ENCODE results near the gene CFAP221. TPM values are rescaled to one million over a fixed set of nuclear protein-coding genes. Genes with fewer than 3 reads are reported as not detected.
A peak's percentile ranks its signal among the peaks of the same experiment; 100 is the strongest.

CFAP221 gene
- total RNA-seq, 2 experiments from 2014 or later = not detected

- Mint-ChIP-seq H3K27ac (no peak overlapping the region), H3K4me1 (no peaks in the 10 kb centered on the region), H3K4me3 (no peak overlapping the region), H3K36me3 (no peaks in the 10 kb centered on the region), H3K27me3 (peaks cover 39% of the 10 kb centered on the region), H3K9me3 (ENCODE audit: low read depth) (no peaks in the 10 kb centered on the region)
- CTCF ChIA-PET = interaction anchor here (1.2 kb wide), 1 partner anchor 12 kb away, joined by 3 read pairs; no protein-coding TSS in a partner anchor
- DNase-seq = no peak
- ATAC-seq = no peak
These were observed 103.4 kb downstream of the CFAP221 start for GRCh38 chr2:119647440-119648169.

- no peaks in the 10 kb centered on the region for H3K36me3 Mint-ChIP-seq
- no peaks in the 10 kb centered on the region for H3K4me1 Mint-ChIP-seq
- peaks cover 44% of the 10 kb centered on the region for H3K27me3 Mint-ChIP-seq
- no peak for DNase-seq
- ATAC-seq = no peak
- CTCF ChIA-PET = interaction anchor here (1.2 to 1.4 kb wide), 2 partner anchors 8 to 9 kb away, joined by 3 to 4 read pairs; no protein-coding TSS in a partner anchor
- no peak overlapping the region for H3K4me3 Mint-ChIP-seq
- H3K27ac Mint-ChIP-seq = no peak overlapping the region
- no peaks in the 10 kb centered on the region for H3K9me3 Mint-ChIP-seq (ENCODE audit: low read depth)
These were observed 105.2 kb downstream of the CFAP221 start for GRCh38 chr2:119649364-119649917.

- peaks cover 50% of the 10 kb centered on the region for H3K27me3 Mint-ChIP-seq
- H3K27ac Mint-ChIP-seq = no peak overlapping the region
- no peaks in the 10 kb centered on the region for H3K9me3 Mint-ChIP-seq (ENCODE audit: low read depth)
- ATAC-seq (no peak), DNase-seq (no peak)
- CTCF ChIA-PET = interaction anchor here (1.2 to 1.4 kb wide), 2 partner anchors 8 to 9 kb away, joined by 4 read pairs; no protein-coding TSS in a partner anchor
- H3K4me3 Mint-ChIP-seq = no peak overlapping the region
- no peaks in the 10 kb centered on the region for H3K36me3 Mint-ChIP-seq
- H3K4me1 Mint-ChIP-seq = no peaks in the 10 kb centered on the region
These were observed 106.0 kb downstream of the CFAP221 start for GRCh38 chr2:119650206-119650605.

GRCh38 chr2:119650846-119651370 is 106.7 kb downstream of the CFAP221 start:
- Mint-ChIP-seq H3K36me3 (no peaks in the 10 kb centered on the region), H3K4me1 (no peaks in the 10 kb centered on the region), H3K27ac (no peak overlapping the region), H3K9me3 (ENCODE audit: low read depth) (no peaks in the 10 kb centered on the region), H3K27me3 (peaks cover 49% of the 10 kb centered on the region), H3K4me3 (no peak overlapping the region)
- CTCF ChIA-PET = interaction anchor here (1.2 to 1.4 kb wide), 2 partner anchors 9 to 10 kb away, joined by 4 read pairs; no protein-coding TSS in a partner anchor
- ATAC-seq (no peak), DNase-seq (no peak)

- H3K27ac Mint-ChIP-seq = no peak overlapping the region
- H3K36me3 Mint-ChIP-seq = no peaks in the 10 kb centered on the region
- H3K9me3 Mint-ChIP-seq (ENCODE audit: low read depth) = no peaks in the 10 kb centered on the region
- no peaks in the 10 kb centered on the region for H3K4me1 Mint-ChIP-seq
- peaks cover 21% of the 10 kb centered on the region for H3K27me3 Mint-ChIP-seq
- DNase-seq = no peak
- ATAC-seq = no peak
- H3K4me3 Mint-ChIP-seq = no peak overlapping the region
- CTCF ChIA-PET = interaction anchor here (1.4 to 1.5 kb wide), 2 partner anchors 17 to 45 kb away, joined by 3 to 8 read pairs; no protein-coding TSS in a partner anchor
These were observed 113.4 kb downstream of the CFAP221 start for GRCh38 chr2:119657466-119658145.

- CTCF ChIA-PET = interaction anchor here (0.8 to 4.9 kb wide), 3 partner anchors 8 to 18 kb away, joined by 3 to 40 read pairs (median 3); no protein-coding TSS in a partner anchor
- ATAC-seq = no peak
- no peak overlapping the region for H3K27ac Mint-ChIP-seq
- H3K27me3 Mint-ChIP-seq = peaks cover 13% of the 10 kb centered on the region
- H3K36me3 Mint-ChIP-seq = peaks cover 3% of the 10 kb centered on the region
- no peak overlapping the region for H3K4me3 Mint-ChIP-seq
- peaks cover 2% of the 10 kb centered on the region for H3K9me3 Mint-ChIP-seq (ENCODE audit: low read depth)
- peak; percentile 51 for DNase-seq
- H3K4me1 Mint-ChIP-seq = peaks cover 14% of the 10 kb centered on the region
These were observed 115.5 kb downstream of the CFAP221 start for GRCh38 chr2:119659601-119660342.

GRCh38 chr2:119660343-119660658 is 116.1 kb downstream of the CFAP221 start:
- no peak for DNase-seq
- H3K4me3 Mint-ChIP-seq = no peak overlapping the region
- peaks cover 15% of the 10 kb centered on the region for H3K4me1 Mint-ChIP-seq
- peaks cover 14% of the 10 kb centered on the region for H3K27me3 Mint-ChIP-seq
- no peak for ATAC-seq
- CTCF ChIA-PET = interaction anchor here (1.3 to 4.9 kb wide), 2 partner anchors 8 to 18 kb away, joined by 3 to 40 read pairs; no protein-coding TSS in a partner anchor
- peaks cover 5% of the 10 kb centered on the region for H3K36me3 Mint-ChIP-seq
- H3K27ac Mint-ChIP-seq = no peak overlapping the region
- peaks cover 4% of the 10 kb centered on the region for H3K9me3 Mint-ChIP-seq (ENCODE audit: low read depth)

GRCh38 chr2:119662297-119662696 is 118.0 kb downstream of the CFAP221 start:
- Mint-ChIP-seq H3K4me1 (peaks cover 15% of the 10 kb centered on the region), H3K36me3 (peaks cover 5% of the 10 kb centered on the region), H3K9me3 (ENCODE audit: low read depth) (peaks cover 4% of the 10 kb centered on the region), H3K27me3 (peaks cover 17% of the 10 kb centered on the region), H3K27ac (no peak overlapping the region), H3K4me3 (no peak overlapping the region)
- DNase-seq = no peak
- CTCF ChIA-PET = interaction anchor here (4.9 kb wide), 1 partner anchor 20 kb away, joined by 40 read pairs; no protein-coding TSS in a partner anchor
- ATAC-seq = no peak

- peaks cover 17% of the 10 kb centered on the region for H3K27me3 Mint-ChIP-seq
- no peak for DNase-seq
- peaks cover 4% of the 10 kb centered on the region for H3K9me3 Mint-ChIP-seq (ENCODE audit: low read depth)
- H3K4me3 Mint-ChIP-seq = no peak overlapping the region
- no peak for ATAC-seq
- H3K36me3 Mint-ChIP-seq = peaks cover 5% of the 10 kb centered on the region
- CTCF ChIA-PET = no interaction called here
- peaks cover 10% of the 10 kb centered on the region for H3K4me1 Mint-ChIP-seq
- H3K27ac Mint-ChIP-seq = no peak overlapping the region
These were observed 124.3 kb downstream of the CFAP221 start for GRCh38 chr2:119668546-119668945.

GRCh38 chr2:119671016-119671415 is 126.8 kb downstream of the CFAP221 start:
- H3K4me1 Mint-ChIP-seq = no peaks in the 10 kb centered on the region
- no peak for DNase-seq
- CTCF ChIA-PET = no interaction called here
- no peaks in the 10 kb centered on the region for H3K9me3 Mint-ChIP-seq (ENCODE audit: low read depth)
- no peak overlapping the region for H3K27ac Mint-ChIP-seq
- no peak for ATAC-seq
- no peak overlapping the region for H3K4me3 Mint-ChIP-seq
- no peaks in the 10 kb centered on the region for H3K36me3 Mint-ChIP-seq
- peaks cover 3% of the 10 kb centered on the region for H3K27me3 Mint-ChIP-seq

- no peaks in the 10 kb centered on the region for H3K36me3 Mint-ChIP-seq
- no peak for ATAC-seq
- CTCF ChIA-PET = no interaction called here
- no peaks in the 10 kb centered on the region for H3K27me3 Mint-ChIP-seq
- H3K9me3 Mint-ChIP-seq (ENCODE audit: low read depth) = no peaks in the 10 kb centered on the region
- H3K4me3 Mint-ChIP-seq = no peak overlapping the region
- H3K27ac Mint-ChIP-seq = no peak overlapping the region
- no peak for DNase-seq
- no peaks in the 10 kb centered on the region for H3K4me1 Mint-ChIP-seq
These were observed 127.5 kb downstream of the CFAP221 start for GRCh38 chr2:119671752-119672151.

GRCh38 chr2:119672161-119672862 is 128.1 kb downstream of the CFAP221 start:
- ATAC-seq (no peak), DNase-seq (no peak)
- no peaks in the 10 kb centered on the region for H3K27me3 Mint-ChIP-seq
- no peak overlapping the region for H3K27ac Mint-ChIP-seq
- H3K4me3 Mint-ChIP-seq = no peak overlapping the region
- H3K36me3 Mint-ChIP-seq = no peaks in the 10 kb centered on the region
- H3K9me3 Mint-ChIP-seq (ENCODE audit: low read depth) = no peaks in the 10 kb centered on the region
- CTCF ChIA-PET = no interaction called here
- H3K4me1 Mint-ChIP-seq = no peaks in the 10 kb centered on the region
